GM18951 (cell line): ENCODE measurements around the gene FGF14.
"Not testable (repeated sequence)": the region's sequence is repeated elsewhere in the genome, so short reads cannot be mapped to it uniquely, and the experiment has no call there.

Experiments
- POLR2A ChIP-seq: IDR thresholded peaks from 4 replicates; pipeline ENCODE4 v1.6.1; 2011; ENCODE audit warnings: mild to moderate bottlenecking; ENCODE audit not compliant: insufficient read length, insufficient read depth; ENCODE audit errors: extremely low read depth
- in situ Hi-C: fragments of 300-500 bp; cut with MboI; formaldehyde crosslinking; loops from one replicate; pipeline ENCODE4 v1.12.0; 2022; ENCODE audit warnings: low sequenced_read_pairs, mixed read lengths, inconsistent platforms; ENCODE audit not compliant: unreplicated experiment

FGF14 gene

DNA sequence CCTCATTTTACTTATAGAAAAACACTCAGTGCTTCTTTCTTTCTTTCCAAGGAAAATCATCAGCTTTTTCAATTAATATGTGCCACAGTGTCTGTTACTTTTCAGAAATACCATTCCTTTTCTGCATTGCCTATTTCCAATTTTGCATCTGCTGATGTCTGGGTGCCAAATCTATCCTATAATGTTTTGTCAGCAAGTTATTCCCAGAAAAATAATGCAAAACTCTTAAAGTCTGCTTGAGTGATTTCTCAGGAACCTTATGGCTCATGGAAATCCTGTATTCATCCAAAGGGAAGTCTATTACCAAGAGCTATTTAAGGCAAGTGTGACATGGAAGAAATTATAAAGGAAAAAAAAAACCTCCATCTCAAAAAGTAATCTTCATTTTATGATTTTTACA, 224.4 kb downstream of the FGF14 start:
- no peak for TF ChIP-seq POLR2A
- in situ Hi-C loops, result no loop called here

DNA sequence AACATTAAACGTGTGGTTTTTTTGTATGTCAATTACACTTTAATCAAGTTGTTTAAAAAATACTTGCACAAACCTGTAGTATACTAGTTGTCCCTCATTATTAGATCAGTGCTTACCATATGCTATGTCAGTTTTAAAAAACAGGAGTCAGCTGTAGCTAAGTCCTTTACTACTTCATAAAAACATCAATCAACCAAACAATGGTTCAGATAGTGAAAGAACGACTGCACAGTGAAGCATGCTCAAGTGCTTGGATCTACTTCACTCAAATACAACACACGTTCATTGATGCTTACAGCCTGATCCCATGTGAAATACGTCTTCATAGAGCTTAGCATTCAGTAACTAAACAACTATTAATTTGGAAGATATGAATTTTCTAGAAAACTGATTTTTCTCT, 225.0 kb downstream of the FGF14 start:
- TF ChIP-seq POLR2A, result no peak
- in situ Hi-C loops, result no loop called here

DNA sequence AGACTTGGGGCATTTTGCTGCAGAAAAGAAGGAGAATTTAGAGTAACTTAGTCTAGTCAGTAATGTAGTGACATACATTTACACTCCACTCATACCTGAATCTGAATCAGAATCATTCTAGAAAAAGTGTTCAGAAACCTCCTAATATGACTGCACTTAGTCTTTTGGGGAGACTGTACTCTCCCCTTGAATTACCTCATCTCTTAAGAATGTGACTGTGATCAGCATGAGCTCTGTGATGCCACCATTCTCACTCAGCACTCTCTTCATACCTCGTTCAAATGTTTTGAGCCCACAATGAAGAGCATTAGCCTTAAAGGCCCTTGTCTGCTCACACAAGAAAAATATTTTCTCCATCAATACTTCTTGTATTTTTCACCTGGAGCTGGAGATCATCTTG, 229.4 kb downstream of the FGF14 start:
- in situ Hi-C loops, result no loop called here
- TF ChIP-seq POLR2A, result no peak

DNA sequence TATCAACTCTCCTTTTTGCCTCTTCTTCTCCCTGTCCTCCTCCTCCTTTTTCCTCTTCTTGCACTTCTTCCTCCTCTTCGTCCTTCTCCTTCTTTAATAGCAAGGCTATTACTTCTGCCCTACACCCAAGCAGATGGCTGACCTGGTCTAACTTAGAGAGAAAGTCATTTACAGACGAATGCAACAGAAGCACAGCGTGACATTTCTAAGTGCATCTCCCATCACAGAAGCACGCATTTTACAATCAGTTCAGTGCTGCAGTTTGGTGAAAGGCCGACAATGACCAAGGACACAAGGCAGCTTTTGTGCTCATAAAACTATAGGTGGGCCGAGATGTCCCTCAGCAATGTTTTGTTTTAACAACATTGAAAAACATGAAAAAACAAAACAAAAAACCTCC, 231.5 kb downstream of the FGF14 start:
- in situ Hi-C loops, result no loop called here
- TF ChIP-seq POLR2A, result no peak

DNA sequence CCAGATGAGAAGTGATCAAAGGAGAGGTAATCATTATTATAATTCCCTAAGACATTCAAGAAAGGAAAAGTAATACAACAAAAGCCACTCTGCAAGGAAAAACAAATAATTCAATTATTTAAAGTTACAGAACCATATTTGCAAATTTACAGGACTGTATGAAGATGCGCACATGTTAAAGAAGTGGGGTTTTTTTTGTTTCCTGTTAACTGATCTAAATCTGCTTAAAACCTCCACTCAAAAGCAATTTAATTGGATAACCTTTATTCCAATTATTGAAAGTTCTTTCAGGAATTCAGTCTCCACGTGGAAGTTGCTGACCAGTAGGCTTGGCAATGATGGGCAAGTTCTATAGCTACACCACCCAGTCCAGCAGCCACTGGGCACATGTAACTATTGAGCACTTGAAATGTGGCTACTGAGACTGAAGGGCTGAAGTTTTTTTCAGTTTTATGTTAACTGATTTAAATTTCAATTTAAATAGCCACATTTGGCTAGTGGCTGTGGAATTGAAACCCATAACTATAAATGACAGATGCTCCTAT, 232.3 kb downstream of the FGF14 start:
- in situ Hi-C loops, result no loop called here
- no peak for TF ChIP-seq POLR2A

DNA sequence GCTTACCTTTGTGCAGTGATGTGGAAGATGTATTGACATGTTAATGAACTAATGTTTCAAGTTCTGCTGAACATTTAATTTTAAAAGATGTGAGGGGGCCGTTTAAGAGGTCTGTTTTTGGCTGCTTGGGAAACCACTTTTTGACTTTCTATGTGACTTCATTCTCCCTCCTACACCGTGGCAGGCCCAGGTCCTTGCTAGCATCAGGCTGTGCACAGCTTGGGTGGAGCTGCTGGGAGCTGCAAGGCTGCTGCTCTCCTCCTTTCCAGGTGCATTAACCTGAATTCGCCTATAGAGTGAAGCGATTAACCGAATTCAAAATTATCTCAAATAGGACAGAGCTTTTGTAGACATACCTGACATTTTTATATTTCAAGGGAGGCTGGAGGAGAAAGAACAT, 249.1 kb downstream of the FGF14 start:
- in situ Hi-C loops, result no loop called here

DNA sequence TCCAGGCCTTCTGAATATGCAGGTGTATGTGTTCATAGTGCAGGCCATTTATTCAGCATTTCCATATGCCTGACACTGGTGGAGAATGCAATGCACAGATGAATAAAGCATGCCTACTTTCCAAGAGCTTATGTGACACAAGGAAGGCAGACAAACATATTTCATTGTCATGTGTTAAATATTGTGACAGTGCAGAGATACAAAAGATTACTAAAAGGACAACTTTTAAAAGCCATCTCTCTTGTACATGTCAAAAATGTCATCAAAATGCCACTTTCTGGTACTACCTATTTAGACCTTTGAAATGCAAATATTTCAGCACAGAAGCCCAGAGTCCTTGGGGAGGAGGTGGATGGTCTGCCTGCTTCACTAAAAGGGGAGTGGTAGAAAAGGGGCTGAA, 254.5 kb downstream of the FGF14 start:
- TF ChIP-seq POLR2A, result no peak
- in situ Hi-C loops, result no loop called here

More for the DNA sequence above, 249.1 kb downstream of the FGF14 start:
- TF ChIP-seq POLR2A, result no peak

DNA sequence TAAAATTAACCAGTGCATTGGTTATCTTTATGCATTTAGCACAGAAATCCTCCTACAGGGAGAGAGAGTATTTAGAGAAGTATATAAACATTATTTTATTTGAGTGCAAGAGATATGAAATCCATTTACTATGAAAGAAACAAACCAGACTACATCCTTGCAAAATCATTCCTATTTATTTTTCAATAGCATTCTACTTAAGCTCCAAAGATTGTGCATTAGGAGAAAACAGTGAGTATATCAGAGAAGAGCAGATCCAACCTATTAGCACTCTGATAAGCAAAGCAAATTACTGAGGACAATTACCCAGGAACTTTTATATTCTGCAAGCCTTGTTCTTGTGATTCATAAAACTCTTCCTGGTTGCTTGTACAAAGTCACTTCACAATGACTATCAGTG, 256.1 kb downstream of the FGF14 start:
- TF ChIP-seq POLR2A, result no peak
- in situ Hi-C loops, result no loop called here

DNA sequence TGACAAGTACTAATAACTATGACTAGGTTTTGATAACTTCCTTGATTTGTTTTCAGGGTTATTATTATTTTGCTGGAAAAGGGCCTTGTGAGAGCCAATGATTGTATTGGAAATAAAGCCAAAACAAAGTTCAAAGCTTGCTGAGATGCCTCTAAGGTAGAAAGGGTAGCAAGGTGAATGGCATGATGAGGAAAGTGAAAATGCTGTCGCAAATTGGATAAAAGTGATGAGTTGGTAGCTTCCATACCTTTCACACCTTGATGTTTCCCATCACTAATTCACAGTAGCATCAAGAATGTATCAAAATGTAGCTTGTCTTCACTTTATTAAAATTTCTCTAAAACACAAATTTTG, 259.4 kb downstream of the FGF14 start:
- in situ Hi-C loops, result no loop called here
- TF ChIP-seq POLR2A, result no peak

DNA sequence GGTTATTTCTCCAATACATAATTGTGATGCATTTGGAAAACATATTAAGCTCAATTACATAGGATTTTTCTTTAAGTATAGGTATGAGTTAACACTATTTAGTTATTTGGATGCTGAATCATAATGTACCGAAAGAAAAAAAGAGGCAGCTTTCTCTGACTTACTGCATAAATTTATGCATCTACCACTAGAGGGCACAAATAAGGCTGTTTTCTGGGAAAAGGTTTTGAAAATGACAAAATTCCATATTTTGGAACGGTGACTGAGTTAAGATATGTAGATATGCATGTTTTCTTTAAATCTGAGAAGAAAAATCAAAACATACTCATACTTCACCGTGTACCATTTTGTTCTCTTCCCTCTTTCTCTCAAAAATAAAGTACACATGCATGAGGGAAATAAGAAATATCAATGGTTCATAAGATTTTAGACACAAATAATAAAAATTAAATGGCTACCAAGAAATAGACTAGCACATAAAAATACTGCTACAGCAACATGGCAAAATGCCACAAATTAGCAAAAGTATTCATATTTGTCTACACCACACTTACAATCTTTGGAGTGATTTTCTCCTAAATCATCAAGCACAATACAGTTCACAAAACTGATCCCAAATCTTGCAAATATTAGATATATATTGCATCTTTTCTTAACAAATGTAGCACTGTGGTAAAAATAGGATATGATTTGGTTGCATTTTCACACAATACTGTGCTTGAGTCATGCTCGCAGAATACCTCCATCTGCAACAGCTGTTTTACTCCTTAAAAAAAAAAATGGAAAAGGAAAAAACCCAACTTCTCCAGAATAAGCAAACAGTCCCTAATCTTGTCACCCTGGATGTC, 260.0 kb downstream of the FGF14 start:
- in situ Hi-C loops, result no loop called here
- no peak for TF ChIP-seq POLR2A

DNA sequence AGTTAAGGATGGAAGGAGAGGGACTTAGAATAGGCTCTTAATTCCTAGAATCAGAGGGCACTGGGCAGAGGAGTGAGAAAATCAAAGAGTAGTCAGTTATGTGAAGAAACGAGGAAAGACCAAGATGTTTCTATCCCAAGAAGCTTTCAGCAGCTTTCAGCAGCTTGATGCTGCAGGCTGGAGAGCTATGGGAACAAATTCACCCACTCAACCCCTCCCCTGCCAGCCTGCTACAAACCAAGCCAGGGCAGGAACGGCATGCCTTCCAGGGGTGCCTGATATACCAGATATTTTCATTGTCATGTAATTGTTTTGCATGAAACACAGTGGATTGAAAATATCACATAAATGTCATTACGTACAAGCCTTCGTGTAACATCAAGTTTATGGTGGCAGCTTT, 262.2 kb downstream of the FGF14 start:
- no peak for TF ChIP-seq POLR2A
- in situ Hi-C loops, result no loop called here

DNA sequence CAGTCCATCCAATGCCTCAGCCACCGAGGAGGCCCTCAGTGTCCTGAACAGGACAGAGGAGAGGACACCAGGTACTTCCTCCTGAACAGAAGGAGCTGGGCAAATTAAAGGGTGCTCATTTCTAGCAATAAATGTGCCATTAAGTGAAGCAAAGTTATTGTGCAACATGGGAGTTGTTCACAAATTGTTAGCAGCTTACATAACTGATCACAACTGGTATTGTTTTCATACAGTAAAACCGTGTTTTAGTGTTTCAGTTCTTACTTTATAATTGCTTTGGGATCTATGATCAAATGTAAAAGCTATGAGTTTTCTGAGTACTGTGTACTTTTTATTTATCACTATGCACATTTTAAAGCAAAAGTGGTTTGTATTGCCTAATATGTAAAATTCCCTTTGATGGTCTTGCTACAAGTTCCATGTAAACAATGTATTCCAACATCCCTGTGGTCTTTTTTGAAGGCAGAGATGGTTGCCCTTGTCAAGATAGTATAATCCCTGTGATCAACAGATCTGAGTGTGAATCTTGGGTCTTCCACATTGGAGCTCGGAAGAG, 263.1 kb downstream of the FGF14 start:
- in situ Hi-C loops, result no loop called here
- no peak for TF ChIP-seq POLR2A

DNA sequence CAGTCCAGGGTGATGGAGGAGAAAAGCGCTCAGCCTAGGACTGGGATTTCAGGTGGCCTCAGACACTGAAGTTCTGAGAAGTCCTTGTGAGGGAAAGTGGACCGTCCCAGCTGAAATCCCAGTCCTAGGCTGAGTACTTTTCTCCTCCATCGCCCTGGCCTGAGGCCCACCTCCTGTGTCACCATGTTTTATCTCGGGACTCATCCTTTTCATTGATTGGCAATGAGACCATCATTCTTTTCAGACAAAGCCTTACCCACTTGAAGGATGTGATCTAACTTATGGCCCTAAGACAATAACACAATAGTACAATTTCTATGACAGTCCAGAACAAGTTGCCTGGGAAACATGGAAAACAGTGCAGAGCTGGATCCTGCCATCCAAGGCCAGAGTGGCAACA, 263.9 kb downstream of the FGF14 start:
- in situ Hi-C loops, result not testable (repeated sequence)

DNA sequence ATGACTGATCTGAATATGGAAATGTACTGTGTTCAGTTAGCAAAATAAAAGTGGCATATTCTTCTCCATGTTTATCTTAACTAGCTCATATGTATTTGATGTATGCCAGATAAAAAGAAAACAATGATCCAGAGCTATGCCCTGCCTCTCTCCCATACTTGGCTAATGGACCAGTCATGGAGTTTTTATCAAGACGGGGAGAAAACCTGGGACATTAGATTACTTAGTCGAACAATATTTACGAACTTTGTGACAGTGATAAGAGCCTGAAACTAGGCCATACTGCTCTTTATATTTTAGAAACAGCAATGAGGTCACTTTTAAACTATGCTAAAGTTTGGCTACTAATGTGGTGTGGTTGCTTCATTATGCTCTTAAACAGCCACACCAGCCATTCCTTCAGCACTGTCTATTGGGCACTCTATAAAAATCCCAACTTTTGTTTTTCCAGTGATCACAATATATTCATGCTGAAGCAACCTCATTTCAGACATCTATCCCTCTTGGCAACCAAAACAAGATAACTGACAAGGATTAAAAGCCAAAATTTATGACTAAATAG, 265.0 kb downstream of the FGF14 start:
- no peak for TF ChIP-seq POLR2A
- in situ Hi-C loops, result no loop called here
